Loucy (cell line): ENCODE results near the gene CCDC146.
"Not testable (repeated sequence)": the region's sequence is repeated elsewhere in the genome, so short reads cannot be mapped to it uniquely, and the experiment has no call there.

ENCODE experiments used
- EZH2phosphoT487 ChIP-seq: fragments of 200-600 bp; IDR thresholded peaks from 2 replicates; pipeline ENCODE4 v1.6.1; 2018; ENCODE audit warnings: antibody characterized with exemption, mild to moderate bottlenecking, moderate library complexity, borderline replicate concordance
- TF ChIP-seq, protein P1 (sequence below): fragments of 200-600 bp; sonication (generic); conservative IDR thresholded peaks from 2 replicates; pipeline ENCODE4 v1.5.1; 2014; ENCODE audit warnings: mild to moderate bottlenecking, antibody characterized with exemption, low read length

DNA sequence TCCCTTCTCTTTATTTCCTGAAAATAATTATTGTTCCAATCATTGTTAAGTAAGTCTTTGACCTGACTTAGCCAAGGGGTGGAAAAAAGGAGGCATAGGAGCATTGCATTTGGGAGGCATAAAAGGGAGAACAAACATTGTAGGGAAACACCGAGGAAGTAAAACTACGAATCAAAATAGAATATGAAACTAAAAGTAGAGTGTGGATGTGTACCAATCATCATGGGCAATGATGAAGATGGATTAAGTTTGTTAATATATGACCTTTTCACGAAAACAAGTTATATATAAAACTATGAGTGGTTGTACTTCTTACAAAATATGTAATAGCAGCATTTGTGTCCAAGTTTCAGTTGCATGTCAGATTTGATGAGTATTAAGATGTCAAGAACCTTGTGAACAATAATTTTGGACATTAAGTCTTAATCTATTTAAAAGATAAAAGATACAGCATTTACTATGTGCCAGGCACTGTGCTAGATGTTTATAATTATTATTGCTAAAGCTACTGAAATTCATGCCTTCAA is 52.9 kb downstream of the CCDC146 start:
- TF ChIP-seq, protein P1, sequence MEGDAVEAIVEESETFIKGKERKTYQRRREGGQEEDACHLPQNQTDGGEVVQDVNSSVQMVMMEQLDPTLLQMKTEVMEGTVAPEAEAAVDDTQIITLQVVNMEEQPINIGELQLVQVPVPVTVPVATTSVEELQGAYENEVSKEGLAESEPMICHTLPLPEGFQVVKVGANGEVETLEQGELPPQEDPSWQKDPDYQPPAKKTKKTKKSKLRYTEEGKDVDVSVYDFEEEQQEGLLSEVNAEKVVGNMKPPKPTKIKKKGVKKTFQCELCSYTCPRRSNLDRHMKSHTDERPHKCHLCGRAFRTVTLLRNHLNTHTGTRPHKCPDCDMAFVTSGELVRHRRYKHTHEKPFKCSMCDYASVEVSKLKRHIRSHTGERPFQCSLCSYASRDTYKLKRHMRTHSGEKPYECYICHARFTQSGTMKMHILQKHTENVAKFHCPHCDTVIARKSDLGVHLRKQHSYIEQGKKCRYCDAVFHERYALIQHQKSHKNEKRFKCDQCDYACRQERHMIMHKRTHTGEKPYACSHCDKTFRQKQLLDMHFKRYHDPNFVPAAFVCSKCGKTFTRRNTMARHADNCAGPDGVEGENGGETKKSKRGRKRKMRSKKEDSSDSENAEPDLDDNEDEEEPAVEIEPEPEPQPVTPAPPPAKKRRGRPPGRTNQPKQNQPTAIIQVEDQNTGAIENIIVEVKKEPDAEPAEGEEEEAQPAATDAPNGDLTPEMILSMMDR, result not testable (repeated sequence)
- TF ChIP-seq EZH2phosphoT487, result not testable (repeated sequence)
